ENCODE measurements around the gene PID1.

The PID1 gene

DNA sequence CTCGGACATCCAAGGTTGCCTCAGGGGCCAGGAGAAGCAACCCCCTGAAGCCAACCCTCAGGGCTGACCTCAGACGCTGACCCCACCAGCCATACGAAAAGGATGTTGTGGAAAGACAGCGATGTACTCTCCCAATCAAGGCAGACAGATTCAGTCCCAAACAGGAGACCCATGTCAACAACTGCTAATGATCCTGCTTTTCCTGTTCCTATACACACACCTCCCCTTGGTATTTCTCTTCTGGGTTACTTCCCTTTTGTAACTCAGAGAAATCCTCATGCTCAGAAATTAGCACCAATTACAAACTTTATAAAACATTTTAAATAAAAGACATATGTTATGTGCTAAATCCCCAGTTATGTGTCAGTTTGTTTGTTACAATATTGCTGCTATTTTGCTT is 120.8 kb downstream of the PID1 start:
- DNase-seq (ENCODE audit: low read depth): no peak
- no peak overlapping the region for H3K4me3 ChIP-seq (ENCODE audit: low read depth, low read length)
- TF ChIP-seq POLR2A (IDR thresholded peaks at IDR 0.05; ENCODE audit: extremely low read depth, insufficient read length): no peak
- TF ChIP-seq, protein P1, sequence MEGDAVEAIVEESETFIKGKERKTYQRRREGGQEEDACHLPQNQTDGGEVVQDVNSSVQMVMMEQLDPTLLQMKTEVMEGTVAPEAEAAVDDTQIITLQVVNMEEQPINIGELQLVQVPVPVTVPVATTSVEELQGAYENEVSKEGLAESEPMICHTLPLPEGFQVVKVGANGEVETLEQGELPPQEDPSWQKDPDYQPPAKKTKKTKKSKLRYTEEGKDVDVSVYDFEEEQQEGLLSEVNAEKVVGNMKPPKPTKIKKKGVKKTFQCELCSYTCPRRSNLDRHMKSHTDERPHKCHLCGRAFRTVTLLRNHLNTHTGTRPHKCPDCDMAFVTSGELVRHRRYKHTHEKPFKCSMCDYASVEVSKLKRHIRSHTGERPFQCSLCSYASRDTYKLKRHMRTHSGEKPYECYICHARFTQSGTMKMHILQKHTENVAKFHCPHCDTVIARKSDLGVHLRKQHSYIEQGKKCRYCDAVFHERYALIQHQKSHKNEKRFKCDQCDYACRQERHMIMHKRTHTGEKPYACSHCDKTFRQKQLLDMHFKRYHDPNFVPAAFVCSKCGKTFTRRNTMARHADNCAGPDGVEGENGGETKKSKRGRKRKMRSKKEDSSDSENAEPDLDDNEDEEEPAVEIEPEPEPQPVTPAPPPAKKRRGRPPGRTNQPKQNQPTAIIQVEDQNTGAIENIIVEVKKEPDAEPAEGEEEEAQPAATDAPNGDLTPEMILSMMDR (IDR thresholded peaks at IDR 0.05; ENCODE audit: low read depth, low read length): no peak
- no peak for TF ChIP-seq MYC (IDR thresholded peaks at IDR 0.05; ENCODE audit: low read depth, low read length)
- TF ChIP-seq, protein P2, sequence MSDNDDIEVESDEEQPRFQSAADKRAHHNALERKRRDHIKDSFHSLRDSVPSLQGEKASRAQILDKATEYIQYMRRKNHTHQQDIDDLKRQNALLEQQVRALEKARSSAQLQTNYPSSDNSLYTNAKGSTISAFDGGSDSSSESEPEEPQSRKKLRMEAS (IDR thresholded peaks at IDR 0.05; ENCODE audit: low read depth, low read length): no peak

DNA sequence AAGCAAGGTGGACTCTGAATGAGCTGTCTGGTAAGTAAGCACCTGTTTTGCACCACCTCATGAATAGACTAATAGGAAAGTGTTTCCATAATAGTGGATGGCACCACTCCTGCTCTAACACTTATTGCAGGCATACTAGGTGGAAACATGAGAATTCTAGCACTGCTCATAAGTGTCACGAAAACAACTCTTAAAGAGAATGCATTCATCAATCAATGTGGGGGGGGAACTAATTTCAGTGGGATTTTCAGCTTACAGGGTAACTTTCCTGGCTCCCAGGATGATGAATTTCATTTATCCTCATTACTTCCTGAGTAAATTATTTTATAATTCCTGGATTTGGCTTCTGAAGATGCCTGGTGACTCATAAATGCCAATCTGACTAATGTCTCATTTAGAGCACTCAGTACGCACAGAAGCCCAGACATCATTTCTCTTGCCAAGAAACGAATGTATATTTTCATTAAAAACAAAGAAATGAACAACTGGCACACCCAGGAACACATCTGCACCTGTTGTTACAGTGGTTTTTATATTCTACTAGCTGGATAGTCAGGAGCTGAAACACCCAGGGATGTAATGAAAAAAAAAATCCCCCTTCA is 129.6 kb downstream of the PID1 start:
- TF ChIP-seq, protein P2 (IDR thresholded peaks at IDR 0.05; ENCODE audit: low read depth, low read length): no peak
- no peak for TF ChIP-seq MYC (IDR thresholded peaks at IDR 0.05; ENCODE audit: low read depth, low read length)
- no peak for TF ChIP-seq POLR2A (IDR thresholded peaks at IDR 0.05; ENCODE audit: extremely low read depth, insufficient read length)
- TF ChIP-seq, protein P1 (IDR thresholded peaks at IDR 0.05; ENCODE audit: low read depth, low read length): no peak
- no peak for DNase-seq (ENCODE audit: low read depth)
- H3K4me3 ChIP-seq (ENCODE audit: low read depth, low read length): no peak overlapping the region

DNA sequence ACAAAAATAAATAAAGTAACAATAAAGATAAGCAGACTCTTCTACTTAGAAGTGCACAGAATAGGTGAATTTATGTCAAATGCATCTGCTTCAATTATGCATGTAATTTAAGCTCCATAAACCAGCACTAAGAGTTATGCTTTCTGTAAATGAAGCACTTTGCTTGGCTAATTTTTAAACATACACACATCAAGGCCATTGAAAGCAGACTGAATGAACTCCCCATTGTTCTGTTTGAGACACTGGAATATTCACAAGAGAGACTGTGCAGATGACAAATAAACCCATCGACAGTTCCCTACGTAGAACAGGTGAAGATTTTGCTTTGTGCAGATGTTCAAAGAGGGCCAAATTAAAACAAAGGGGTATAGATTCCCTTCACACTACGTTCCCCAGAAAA is 133.4 kb downstream of the PID1 start:
- no peak overlapping the region for H3K4me3 ChIP-seq (ENCODE audit: low read depth, low read length)
- TF ChIP-seq POLR2A (IDR thresholded peaks at IDR 0.05; ENCODE audit: extremely low read depth, insufficient read length): no peak
- TF ChIP-seq, protein P2 (IDR thresholded peaks at IDR 0.05; ENCODE audit: low read depth, low read length): no peak
- TF ChIP-seq MYC (IDR thresholded peaks at IDR 0.05; ENCODE audit: low read depth, low read length): no peak
- TF ChIP-seq, protein P1 (IDR thresholded peaks at IDR 0.05; ENCODE audit: low read depth, low read length): no peak
- DNase-seq (ENCODE audit: low read depth): no peak

DNA sequence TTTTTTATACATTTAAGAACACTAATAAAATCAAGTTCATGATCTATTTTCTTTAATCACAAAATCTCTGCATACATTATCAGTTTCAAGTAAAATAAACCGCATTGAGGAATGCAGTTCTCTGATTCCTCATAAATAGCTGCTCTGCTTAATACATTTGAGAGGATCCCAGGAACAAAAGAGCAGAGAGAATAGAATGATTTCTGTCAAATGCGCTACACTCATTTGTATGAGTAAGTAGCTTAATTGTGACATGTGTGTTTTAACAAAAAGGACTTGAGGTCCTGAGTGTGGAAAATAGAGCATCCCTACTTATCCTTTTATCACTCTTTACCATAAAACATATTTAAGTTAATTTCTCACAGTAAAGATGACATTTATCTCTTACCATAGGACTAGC is 134.0 kb downstream of the PID1 start:
- TF ChIP-seq, protein P2 (IDR thresholded peaks at IDR 0.05; ENCODE audit: low read depth, low read length): no peak
- TF ChIP-seq, protein P1 (IDR thresholded peaks at IDR 0.05; ENCODE audit: low read depth, low read length): no peak
- TF ChIP-seq POLR2A (IDR thresholded peaks at IDR 0.05; ENCODE audit: extremely low read depth, insufficient read length) (no peak), MYC (IDR thresholded peaks at IDR 0.05; ENCODE audit: low read depth, low read length) (no peak)
- DNase-seq (ENCODE audit: low read depth): no peak
- no peak overlapping the region for H3K4me3 ChIP-seq (ENCODE audit: low read depth, low read length)

DNA sequence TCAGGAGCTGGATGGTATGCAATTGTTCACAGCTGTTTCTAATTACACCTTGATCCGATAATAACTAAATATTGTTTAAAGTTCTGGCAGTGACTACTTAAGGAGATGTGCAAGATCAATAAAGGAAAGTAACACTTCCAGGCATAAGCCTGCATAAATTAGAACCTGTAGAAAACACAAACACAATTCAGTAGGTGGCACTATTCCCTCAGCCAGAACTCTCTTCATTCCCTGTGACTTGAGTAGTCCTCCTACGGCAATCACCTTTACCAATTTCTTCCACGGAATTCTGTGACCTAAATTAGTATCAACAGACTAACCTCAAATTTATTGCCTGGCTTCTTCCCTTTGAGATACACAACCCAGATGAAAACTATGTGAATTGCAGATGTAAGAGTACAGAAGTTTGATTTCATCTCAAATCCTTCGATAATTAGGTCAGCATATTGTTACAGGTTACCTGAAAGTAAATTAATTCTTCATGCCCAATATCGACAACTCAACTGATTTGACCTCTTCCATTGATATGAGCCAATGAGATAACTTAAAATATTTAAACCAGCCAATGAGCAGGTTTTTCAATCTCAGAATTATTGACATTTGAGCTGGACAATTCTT is 137.8 kb downstream of the PID1 start:
- TF ChIP-seq, protein P1 (IDR thresholded peaks at IDR 0.05; ENCODE audit: low read depth, low read length): peak; percentile 13
- TF ChIP-seq MYC (IDR thresholded peaks at IDR 0.05; ENCODE audit: low read depth, low read length) (no peak), POLR2A (IDR thresholded peaks at IDR 0.05; ENCODE audit: extremely low read depth, insufficient read length) (no peak)
- TF ChIP-seq, protein P2 (IDR thresholded peaks at IDR 0.05; ENCODE audit: low read depth, low read length): no peak
- H3K4me3 ChIP-seq (ENCODE audit: low read depth, low read length): no peak overlapping the region
- peak; percentile 41 for DNase-seq (ENCODE audit: low read depth)

All from NB4 (cell line).